Right renal pelvis (tissue), 4 donors: ENCODE results near the gene AIRE. TPM values are rescaled to one million over a fixed set of nuclear protein-coding genes. Genes with fewer than 3 reads are reported as not detected.
"Not testable (repeated sequence)": the region's sequence is repeated elsewhere in the genome, so short reads cannot be mapped to it uniquely, and the experiment has no call there.

Experiments used
- DNase-seq, 4 donors: peaks; one replicate each; pipeline ENCODE4 v3.0.0-alpha.2; 2013; ENCODE audit warnings: low read depth in 4 of 4, low spot score in 3 of 4, missing footprints in 1 of 4
- polyA plus RNA-seq, 4 donors: library from polyadenylated mRNA; unstranded; fragments of 120-200 nt; gene quantifications; one replicate each; pipeline ENCODE4 v1.2.1, GENCODE V29; 2013; ENCODE audit not compliant: insufficient read length in 4 of 4

AIRE gene
- polyA plus RNA-seq = under 1 TPM; 0.28 to 0.68 (median 0.40) TPM

DNA sequence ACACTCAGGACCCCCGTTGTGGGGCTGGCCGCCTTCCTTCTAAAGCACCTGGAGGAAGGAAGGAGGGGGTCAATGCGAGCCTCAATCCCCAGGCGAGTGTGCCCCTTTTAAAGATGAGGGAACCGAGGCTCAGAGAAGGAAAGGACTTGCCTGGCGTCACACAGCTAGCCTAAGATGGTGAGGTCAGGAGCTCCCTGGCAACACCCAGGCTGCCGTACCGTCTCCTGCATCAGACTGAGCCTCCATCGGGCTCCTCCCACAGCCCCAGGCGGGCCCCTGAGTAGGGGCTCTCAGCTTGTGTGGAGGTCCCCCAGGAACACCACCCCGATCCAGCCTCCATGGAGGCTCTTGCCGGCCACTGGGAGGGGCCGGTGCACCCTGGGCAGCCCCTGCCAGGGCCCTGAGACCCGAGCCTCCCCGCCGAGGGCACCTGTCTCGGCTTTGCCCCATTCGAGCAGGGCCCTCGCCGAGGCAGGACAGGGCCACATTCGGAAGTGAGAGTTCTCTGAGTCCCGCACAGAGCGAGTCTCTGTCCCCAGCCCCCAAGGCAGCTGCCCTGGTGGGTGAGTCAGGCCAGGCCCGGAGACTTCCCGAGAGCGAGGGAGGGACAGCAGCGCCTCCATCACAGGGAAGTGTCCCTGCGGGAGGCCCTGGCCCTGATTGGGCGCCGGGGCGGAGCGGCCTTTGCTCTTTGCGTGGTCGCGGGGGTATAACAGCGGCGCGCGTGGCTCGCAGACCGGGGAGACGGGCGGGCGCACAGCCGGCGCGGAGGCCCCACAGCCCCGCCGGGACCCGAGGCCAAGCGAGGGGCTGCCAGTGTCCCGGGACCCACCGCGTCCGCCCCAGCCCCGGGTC lies at the start of gene AIRE:
Gene AIRE (plus strand): TSS at position 739 of the 855 bp plus-strand sequence. CDS start 131 bp downstream, outside the sequence.
- no peak for DNase-seq

- not testable (repeated sequence) for DNase-seq
Observed at GRCh38 chr21:44240353-44240752, 45.3 kb upstream of the AIRE start.

- DNase-seq = not testable (repeated sequence)
Observed at GRCh38 chr21:44240842-44241241, 44.8 kb upstream of the AIRE start, which contains the start of gene ICOSLG. ICOSLG (minus strand) TSS chr21:44240943; CDS start chr21:44240817, 126 bp downstream.

DNA sequence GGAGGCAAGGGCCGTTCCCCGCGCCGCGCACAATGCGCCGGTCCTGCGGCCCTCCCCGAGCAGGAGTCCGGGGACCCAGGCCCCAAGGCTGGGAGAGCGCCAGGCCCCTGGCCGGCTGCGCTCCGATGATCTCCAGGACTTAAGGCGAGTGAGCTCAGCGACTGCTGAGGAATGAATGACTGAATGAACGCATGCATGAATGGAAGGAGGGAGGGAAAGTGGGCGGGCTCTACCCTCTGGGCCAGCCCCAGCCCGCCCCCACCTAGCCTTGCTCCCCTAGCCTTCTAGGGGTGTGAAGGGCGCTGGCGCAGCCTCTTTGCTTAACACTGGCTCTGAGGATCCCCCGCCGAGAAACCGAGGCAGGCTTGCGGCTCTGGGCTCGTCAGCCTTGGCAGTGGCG lies 44.4 kb upstream of the AIRE start:
- not testable (repeated sequence) for DNase-seq

- not testable (repeated sequence) for DNase-seq
Observed at GRCh38 chr21:44243980-44244379, 41.7 kb upstream of the AIRE start.

- DNase-seq = not testable (repeated sequence)
Observed at GRCh38 chr21:44247904-44248303, 37.8 kb upstream of the AIRE start.

- DNase-seq = not testable (repeated sequence)
Observed at GRCh38 chr21:44249204-44250037, 36.3 kb upstream of the AIRE start.

DNA sequence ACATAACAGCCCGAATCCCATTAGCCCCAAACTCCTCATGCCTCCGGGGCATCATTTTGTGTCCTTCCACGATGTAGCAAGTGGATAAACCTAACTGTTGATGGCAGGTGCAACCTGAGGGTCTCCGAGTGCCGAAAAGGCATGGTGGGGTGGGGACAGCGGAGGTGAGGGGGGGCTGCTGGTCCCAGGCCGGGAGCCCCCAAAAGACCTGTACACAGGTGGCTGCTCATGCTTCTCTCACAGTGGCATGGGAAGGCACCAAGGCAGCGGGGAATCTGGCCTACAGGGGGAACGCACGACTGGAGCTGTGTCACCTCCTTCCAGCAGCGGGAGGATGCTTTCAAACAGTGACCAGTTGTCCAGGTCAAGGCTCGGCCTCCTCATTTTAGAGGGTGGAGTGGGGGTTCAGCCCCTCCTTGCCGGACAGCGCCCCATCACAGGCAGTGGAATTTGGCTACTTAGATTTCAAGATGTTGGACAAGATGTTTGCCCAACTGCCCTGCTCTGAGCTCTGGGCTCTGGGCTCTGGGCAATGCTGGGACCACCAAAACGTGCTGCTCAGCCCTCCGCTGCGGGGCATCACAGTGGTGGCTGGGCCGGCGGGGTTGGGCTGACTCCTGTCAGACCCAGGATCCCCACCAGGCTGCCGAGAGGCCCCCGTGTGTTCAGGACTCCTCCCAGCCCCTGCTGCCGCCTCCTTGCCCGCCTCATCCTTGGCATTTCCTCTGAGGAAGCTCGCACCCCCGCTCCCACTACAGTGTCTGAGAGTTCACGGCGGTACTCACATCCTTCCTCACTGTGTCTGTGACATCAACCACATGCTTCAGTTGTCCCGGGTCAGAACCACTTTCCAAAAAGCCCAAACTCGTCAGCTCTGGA lies 31.6 kb upstream of the AIRE start:
- DNase-seq = no peak

GRCh38 chr21:44255511-44255981 lies 30.1 kb upstream of the AIRE start:
- DNase-seq = no peak

DNA sequence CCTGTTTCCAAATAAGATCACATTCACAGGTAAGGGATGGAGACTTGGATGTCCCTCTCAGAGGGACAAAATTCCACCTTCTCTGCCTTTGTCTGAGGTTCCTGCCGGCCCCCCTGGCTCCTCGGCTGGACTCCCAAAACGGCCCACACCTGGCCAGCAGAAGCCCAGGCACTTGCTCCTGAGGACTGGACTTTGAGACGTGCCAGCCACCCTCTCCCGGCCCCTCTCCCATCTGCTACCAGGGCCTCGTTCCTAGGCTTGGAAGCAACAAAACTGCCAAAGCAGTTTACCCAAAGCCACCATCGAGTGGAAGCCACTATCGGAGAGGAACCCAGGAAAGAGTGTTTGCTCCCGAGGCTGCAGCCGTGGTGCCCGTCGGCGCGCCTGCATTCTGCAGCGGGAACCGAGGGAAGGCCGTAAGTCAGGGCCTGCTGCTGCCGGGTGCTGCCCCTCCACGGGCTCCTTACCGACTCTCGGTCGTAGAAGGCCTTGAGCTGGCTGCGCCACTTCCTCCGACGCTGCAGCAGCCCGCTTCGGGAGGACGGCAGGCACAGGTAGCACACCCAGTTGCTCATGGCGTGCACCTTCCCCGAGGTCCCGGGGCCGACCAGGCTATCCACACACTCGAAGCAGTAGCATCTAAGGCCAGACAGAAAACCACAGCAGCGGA lies 27.5 kb upstream of the AIRE start:
- DNase-seq = no peak

- DNase-seq = no peak
Observed at GRCh38 chr21:44259082-44259705, 26.5 kb upstream of the AIRE start.

DNA sequence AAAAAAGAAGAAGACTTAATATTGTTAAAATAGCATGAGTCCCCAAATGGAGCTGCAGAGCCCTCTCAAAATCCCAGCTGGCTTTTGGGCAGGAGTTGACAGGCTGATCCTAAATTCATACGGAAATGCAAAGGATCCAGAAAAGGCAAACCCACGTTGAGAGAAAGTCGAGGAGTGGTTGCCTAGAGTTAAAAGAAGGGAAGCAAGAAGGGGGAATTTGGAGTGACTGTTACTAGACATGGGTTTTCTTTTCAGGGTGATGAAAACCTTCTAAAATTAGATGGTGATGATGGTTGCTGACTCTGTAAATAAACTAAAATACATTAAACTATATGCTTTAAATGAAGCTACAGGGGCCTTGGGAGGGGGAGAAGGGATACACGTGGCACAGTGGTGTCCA lies 25.6 kb upstream of the AIRE start:
- DNase-seq = no peak

DNA sequence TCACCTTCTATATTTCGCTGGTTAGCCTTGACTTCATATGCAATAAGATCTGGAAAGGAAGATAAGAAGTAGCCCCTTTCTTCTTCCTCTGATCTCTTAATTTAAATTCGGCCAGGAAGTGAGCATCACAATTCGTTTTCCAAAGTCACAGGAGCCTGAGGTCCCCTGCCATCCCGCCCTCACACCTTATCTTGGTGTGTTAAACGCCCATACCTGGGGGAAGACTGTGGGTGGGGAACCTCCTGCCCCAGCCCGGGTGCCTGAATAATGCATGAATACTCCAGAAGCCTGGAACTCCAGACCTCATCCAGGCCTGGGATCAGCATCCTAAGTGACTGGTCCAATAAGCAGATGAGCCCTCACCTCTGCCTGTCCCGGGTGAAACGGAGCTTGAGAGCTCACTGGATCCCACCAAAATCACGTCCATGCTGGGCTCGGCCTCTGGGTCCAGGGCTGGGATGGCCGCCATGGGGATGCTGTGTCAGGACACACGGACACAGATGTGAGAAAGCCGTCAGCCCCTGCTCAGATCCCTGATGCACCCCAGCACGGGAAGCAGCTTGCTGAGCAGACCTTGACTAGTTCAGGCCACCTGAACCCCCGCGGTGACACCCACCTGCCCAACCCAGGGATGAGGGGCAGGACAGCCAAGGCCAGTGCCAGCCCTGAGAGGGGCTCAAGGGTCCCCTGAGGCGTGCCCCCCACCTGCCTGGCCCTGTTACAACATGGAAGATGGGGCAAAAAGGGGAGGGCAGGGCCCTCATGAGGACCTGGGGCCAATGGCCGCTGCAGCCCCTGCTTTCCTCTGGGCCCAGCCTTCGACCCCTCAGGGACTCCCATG lies 24.7 kb upstream of the AIRE start:
- DNase-seq = no peak

- no peak for DNase-seq
Observed at GRCh38 chr21:44261675-44262295, 23.9 kb upstream of the AIRE start, which contains the start of gene DNMT3L. DNMT3L (minus strand) TSS chr21:44261897; CDS start chr21:44261259, 638 bp downstream.

GRCh38 chr21:44262338-44263056 lies 23.2 kb upstream of the AIRE start:
- DNase-seq = no peak

DNA sequence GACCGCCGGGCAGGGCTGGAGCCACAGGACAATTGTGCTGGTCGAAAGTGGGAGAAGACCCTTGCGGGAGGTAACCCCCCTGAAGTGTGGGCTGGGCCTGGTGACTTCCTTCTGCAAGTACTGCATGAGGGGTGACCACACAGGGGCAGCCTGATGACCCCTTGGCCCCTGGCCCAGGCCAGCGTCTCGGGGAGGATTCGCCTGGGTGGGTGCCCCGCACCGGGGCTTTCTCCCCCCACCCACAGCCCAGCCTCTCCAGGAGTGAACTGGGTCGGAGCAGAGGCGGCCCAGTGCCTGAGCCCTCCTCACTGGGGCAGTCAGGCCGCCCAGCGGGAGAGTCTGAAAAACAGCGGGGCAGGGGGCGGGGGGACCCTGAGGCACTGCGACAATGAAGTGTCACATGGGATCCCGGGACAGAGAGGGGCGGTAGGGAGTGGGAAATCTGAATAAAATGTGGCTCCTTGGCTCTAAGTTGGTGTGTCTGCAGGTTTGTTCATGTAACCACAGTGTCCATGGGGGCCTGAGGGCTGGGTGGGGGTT lies 22.4 kb upstream of the AIRE start:
- DNase-seq = peak in 1 of 4 donors; percentile 12

GRCh38 chr21:44263768-44264167 lies 21.9 kb upstream of the AIRE start:
- no peak for DNase-seq
